GM12891 (cell line): ENCODE measurements around the gene EHD2.

Experiments
- POLR2A ChIP-seq: IDR thresholded peaks from 2 replicates; pipeline ENCODE4 v1.6.1; 2011; ENCODE audit warnings: low read depth, low read length, control low read depth
- POLR2AphosphoS5 ChIP-seq: IDR thresholded peaks from 2 replicates; pipeline ENCODE4 v1.6.1; 2011; ENCODE audit warnings: low read depth, low read length, control low read depth
- TAF1 ChIP-seq: IDR thresholded peaks from 2 replicates; pipeline ENCODE4 v1.6.1; 2011; ENCODE audit warnings: low read depth, low read length, control low read depth

DNA sequence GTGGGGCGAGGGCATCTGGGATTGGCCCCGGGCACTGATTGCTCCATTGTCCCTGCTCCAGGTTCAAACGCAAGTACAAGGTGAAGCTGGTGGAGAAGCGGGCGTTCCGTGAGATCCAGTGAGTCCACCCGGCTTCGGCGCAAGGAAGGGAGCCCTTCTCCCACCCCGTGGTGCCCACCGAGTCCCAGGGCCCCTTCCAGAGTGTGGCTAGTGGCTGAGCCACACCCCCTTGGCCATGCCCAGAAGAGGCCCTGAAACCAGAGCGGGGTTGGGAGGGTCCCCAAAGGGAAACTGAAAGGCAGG, 43.4 kb downstream of the EHD2 start:
- TF ChIP-seq POLR2A, result no peak
- TF ChIP-seq TAF1, result no peak
- TF ChIP-seq POLR2AphosphoS5, result no peak
